DLD1 (cell line): Measurements from ENCODE around the gene PRL.

Experiments used
- in situ Hi-C: cut with HindIII; loops from 2 replicates; pipeline ENCODE4 v1.10.0; 2017; ENCODE audit warnings: low sequenced_read_pairs

PRL gene

DNA sequence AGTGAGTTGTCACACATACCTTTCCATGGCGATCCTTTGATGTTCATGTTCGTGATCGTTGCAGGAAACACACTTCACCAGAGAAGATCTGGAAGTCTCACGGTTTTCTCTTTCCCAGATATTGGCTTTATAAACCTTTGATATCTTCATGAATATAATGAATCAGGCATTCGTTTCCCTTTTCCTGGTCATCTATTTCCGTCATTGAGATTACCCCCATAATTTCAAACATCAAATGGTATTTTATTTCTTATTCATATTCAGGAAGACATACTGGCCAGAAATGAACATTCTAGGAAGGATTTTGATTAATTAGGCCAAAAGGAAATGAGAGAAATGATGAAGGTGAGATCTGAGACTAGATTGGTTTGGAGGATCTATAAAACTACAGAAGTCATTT is at the start of gene PRL:
Gene PRL (minus strand): TSS at position 101 of the 400 bp plus-strand sequence. CDS start 54 bp downstream, at position 47.
- in situ Hi-C loops, result no loop called here

DNA sequence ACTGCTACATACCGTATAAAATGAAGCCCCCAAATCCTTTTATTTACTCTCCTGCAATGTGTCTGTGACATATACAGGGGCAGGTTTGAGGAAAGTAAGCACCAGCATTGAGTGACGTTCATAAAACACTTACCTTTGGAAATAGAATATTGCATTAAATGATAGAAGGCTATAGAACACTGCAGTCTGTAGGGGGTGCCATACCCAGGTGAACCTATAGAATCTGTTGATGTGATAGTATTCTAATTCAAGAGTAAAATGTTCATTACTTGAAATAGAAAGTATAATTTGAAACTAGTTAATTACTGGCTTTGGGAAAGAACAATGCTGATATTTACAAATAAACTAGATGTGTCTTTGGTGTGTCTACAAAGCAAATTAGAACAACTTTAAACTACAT is 47.0 kb upstream of the PRL start:
- in situ Hi-C loops, result no loop called here

DNA sequence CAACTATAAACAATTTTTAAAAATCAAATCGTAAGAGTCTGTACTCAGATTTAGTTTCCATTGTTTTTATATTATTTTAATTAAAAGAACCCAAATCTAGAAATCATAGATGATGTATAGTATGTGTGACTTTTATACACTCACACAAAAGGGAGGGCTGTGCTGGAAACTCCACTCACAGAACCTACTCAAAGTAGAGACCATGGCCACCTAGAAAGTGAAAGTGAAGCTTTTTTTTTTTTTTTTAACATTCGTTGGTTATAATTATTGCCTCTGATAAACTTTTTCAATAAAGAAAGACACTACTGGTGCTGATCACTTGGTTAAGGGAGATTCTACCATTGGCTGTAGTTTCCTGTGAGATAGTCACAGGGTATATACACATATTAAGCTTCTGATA is 37.9 kb upstream of the PRL start:
- in situ Hi-C loops, result no loop called here

DNA sequence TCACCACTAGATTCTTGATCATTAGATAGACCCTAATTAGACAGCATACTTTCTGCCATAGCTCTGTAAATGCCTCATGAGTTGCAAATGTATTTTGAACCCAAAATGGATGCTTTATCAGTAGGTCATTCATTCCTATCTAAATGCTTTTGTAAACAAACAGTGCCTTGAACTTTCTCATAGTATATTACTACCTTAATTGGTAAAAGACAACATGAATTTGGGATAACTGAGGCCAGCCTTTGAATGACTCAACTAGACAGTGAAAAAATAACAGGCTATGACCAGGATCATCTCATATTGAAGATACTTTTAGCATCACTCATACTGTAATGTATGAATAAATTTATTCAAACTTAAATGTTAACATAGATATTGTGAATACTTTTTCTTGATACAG is 37.0 kb upstream of the PRL start:
- in situ Hi-C loops, result no loop called here

DNA sequence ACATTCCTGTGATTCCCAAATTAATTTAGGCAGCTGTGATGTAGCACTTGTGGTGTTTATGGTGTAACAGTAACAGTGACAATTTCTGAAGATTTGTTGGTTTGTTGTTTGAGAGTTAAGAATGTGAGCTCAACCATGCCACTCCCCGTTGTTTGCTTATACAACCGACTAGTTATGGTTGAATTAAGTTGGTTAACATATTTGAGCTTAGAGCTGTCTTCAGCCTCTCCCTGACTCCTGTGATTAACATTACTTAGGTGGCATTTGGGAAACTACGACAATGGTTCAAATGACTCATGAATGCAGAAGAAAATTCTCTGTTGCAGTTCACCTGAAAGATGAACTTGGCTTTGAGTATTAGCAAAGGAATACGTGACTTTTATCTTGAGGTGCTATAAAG is 35.9 kb upstream of the PRL start:
- in situ Hi-C loops, result no loop called here

DNA sequence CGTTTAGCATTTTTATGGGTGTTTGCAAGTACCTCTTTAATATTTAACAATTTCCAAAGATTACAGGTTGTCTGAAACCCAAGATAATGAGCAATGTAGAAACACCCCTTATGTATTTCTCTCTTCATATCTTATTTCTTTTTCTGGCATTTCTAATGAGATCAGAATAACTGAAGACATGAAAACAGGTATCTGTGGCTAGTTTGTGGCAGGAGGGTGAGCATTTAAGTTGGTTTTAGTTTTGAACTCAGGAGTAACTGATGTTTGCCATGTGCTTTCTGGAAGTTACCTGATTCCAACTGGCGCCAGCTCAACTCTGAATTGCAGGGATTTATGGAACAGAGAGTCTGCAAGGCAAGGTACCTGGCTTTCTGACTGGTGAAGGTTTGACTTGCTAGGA is 35.4 kb upstream of the PRL start:
- in situ Hi-C loops, result no loop called here

DNA sequence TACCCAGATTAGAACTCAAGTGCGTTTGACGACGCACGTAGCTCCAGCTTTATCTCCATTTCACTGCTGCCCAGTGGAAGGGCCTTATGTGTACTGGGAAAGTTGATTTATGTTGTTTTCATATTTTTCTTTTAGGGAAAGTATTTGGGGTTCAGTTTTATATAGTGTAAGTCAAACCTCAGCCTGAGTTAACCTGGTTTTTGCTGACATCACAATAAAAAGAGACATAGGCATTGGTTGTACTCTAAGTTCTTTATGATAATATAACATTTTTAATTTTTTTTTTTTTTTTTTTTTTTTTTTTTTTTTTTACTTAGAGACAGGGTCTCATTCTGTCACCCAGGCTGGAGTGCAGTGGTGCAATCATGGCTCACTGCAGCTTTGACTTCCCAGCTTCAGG is 34.1 kb upstream of the PRL start:
- in situ Hi-C loops, result no loop called here

DNA sequence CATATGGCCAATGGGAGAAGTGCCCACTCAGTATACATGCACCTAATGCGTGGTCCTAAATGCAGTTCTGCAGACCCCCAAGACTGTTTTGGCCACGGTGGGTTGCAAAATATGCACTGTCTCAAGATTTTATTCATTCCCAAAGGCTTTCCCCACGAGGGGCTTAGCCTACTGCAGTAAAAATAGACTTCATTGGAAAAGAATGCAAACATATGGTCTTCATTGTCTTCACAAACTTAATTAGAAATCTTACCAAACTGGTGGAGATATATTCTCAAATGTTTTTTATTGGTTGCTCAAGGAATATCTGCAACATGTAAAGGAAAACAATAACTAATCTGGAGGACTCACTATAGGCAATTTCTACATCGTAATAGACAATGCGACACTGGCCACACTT is 31.6 kb upstream of the PRL start:
- in situ Hi-C loops, result no loop called here

DNA sequence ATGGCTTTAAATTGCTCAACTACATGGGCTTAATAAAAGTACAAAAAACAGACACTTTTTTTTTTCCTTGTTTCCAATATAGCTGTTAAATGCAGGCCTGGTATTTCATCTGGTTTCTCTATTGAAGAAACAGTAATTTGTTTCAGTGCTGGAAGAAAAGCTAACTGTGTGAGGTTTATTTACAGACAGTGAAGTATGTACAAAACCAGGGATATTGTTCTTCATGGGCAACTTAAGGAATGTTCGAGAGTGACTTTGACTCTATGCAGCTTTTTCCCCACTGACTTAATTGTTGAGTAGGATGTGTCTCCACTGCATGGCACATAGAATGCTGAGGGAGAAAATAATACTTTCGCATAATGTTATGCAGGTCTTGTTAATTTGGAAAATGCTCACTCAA is 31.0 kb upstream of the PRL start:
- in situ Hi-C loops, result no loop called here

DNA sequence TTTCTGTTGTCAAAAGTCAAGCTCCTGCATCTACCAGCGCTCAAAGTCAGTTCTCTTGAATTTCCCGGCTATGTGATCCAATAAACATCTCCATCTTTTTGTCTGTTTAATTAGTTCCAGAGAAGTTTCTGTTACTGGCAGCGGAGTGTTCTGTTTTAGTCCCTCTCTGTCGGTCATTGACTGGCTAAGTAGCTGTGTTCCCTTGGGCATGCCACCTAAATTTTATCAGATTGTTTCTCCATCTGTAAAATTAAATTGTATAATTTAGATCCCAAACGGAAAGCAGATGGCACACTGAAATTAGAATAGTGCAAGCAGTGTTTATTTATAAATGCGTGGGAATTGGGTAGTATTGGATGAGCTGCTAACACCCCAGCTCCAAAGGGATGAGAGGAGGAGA is 29.7 kb upstream of the PRL start:
- in situ Hi-C loops, result no loop called here

DNA sequence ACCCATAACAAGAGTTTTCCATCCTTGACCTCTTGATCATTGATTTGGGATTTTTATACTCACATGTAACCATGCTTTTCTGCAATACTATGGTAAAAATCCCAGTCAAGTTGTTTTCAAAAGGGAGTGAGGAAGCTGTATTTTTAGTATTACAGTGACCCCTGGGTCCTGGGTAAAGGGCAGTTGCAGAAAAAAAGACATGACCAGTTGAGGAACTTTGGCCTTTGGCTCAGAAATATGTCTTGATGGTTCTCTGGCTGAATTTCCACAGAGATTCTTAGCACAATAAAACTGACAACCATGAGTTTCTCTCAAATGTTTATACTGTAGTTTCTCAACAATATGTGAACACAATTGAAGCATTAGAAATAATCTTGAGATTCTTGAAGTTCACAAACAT is 28.6 kb upstream of the PRL start:
- in situ Hi-C loops, result no loop called here

DNA sequence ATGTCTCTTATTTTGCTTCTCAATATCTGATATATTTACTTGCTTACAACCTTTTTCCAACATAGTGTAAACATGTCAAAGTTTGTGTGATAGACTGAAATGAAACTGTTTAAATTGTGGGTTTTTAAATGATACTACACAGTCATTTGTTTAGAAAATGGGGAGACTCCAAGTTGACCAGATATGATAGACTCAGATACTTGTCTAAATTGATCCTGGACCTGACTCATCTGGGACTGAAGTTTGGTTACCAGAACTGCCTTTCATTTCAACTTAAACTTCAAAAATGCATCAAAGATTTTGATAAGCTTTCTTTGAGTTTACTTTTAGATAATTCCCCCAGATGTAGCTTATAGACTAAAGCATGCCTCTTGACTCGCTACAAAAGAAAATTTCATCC is 27.0 kb upstream of the PRL start:
- in situ Hi-C loops, result no loop called here

DNA sequence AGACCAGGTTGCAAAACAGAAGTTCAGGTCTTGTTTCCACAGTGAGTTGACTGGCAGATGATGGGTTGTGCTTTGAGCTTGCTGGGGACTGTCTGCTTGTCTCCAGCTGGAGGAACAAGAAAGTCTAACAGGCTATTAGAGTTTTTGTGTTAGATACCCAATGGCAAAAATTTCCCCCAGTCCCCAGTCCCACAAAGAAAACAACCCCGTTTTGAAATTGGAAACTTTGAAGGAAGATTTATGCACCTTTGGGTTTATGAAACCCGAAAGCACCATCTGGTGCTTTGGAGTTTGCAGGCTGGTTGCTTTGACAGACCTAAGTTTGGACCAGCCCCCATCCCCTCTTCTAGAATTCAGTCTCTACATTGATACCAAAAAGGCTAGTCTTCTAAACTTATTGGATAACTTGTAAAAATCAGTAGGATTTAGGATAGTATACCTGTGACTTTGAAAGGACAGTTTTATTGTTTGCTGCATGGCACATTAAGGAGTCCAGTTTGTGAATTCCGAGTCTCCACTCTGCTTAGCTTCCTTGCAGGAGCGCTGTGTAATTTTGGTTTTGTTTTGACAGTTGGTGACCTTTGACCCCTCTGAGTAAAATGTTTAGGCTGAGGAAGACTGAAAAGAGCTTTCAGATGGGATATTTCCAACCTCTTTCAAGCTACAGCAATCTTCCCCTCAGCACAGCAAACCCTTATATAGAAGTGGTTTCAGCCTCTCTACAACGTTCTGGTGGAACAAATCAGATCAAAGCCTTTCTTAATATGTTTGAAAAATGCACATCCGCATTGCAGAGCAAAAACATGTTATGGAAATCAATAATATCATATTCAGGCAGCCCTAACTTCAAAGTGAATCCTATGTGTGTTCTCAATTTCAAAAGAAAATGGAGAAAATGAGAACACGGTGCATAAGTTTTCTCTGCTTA is 25.5 kb upstream of the PRL start:
- in situ Hi-C loops, result no loop called here

DNA sequence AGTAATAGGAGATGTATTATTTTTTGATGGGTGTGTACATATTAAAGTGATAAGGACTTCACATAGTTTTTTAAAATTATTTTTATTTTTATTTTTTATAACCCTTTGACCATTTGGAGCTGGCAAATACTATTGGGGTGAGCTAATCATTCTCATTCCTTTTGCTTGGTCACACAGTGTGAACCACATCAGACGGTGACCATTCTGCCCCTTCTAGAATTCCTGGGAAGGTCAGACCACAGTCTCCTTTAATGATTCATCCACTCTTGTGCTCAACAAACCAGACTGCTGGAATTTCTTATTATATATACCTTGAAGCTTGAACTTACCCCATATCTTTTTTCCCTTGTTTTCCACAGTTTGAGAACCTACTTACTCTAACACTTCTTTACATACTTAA is 23.9 kb upstream of the PRL start:
- in situ Hi-C loops, result no loop called here

DNA sequence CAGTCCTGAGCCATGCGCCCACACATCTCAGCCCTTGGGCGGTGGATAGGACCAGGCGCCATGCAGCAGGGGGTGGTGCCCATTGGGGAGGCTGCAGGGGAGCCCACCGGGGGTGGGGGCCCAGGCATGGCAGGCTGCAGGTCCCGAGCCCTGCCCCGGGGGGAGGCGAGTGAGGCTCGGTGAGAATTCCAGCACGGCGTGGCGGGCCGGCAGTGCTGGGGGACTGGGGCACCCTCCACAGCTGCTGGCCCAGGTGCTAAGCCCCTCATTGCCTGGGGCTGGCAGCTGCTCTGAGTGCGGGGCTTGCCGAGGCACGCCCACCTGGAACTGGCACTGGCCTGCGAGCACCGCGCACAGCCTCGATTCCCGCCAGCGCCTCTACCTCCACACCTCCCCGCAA is 21.6 kb upstream of the PRL start:
- in situ Hi-C loops, result no loop called here

DNA sequence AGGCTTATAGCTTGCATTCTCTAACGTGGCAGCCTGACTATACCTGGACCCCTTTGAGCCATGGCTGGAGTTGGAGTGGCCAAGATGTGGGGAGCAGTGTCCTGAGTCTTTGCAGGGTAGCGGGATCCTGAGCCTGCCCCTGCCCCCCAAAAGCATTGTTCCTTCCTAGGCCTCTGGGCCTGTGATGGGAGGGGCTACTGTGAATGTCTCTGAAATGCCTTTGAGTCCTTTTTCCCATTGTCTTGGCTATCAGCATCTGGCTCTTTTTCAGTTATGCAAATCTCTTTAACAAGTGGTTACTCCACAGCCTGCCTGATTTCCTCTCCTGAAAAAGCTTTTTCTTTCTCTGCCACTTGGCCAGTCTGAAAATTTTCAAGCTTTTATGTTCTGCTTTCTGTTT is 17.0 kb upstream of the PRL start:
- in situ Hi-C loops, result no loop called here

DNA sequence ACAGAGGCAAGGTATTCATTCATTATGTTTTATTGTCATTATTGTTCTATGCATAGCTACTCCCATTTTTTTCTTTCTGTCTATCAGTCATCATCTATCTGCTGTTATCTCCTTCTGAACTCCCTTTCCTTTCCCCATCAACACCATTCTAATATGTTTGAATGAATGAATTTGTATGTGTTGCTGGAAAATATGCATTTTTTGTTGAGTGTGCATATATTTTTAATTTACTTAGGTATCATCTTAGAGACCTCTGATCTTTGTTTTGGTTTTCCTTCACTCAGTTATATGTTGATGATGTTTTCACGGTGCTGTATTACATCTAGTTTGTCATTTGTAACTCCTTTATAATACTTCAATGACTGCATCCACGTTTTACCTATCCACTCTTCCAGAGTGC is 12.1 kb upstream of the PRL start:
- in situ Hi-C loops, result no loop called here

DNA sequence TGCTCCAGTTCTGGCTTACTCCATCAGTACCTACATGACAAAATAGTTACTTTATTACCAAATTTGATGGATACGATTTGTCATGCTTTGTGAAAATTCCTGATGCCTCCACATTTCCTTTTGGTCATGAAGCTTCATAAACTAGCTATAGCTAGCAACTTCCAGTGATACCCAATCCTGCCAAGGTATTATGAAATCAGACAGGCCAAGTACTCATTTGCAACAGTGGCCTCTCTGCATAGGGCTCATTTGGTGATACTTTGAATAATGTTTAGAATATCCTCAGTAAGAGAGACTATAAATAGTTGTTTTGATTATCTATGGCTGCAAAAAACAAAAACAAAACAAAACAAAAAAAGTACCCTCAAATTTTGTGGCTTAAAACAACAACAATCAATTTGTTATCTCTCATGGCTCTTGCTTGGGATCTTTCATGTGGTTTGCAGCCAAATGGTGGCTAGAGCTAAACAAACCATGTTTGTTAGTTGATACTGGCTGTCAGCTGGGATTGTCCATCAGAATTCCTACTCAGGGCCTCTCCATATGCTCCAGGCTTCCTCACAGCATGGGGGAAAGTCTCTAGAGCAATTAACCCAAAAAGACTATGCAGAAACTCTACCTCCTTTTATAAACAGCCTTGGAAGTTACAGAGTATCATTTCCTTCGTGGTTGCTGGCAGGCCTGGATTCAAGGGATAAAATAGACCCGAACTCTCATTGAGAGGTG is 10.1 kb upstream of the PRL start:
- in situ Hi-C loops, result no loop called here

DNA sequence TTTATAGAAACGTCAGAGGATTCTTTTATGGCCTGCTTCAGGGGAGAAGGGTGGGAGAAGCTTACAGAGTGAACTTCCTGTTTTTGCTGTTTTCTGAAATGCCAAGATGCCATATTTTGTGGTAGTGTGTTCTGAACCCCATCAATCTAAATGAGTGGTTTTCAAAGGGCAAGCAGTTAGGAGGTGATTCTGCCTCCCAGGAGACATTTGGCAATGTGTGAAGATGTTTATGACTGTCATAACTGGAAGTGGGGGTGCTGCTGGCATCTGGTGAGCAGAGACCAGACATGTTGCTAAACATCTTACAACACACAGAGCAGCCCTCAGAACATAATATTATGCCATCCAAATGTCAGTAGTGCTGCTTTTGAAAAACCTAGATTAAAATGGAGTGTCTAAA is 6.0 kb upstream of the PRL start:
- in situ Hi-C loops, result no loop called here

DNA sequence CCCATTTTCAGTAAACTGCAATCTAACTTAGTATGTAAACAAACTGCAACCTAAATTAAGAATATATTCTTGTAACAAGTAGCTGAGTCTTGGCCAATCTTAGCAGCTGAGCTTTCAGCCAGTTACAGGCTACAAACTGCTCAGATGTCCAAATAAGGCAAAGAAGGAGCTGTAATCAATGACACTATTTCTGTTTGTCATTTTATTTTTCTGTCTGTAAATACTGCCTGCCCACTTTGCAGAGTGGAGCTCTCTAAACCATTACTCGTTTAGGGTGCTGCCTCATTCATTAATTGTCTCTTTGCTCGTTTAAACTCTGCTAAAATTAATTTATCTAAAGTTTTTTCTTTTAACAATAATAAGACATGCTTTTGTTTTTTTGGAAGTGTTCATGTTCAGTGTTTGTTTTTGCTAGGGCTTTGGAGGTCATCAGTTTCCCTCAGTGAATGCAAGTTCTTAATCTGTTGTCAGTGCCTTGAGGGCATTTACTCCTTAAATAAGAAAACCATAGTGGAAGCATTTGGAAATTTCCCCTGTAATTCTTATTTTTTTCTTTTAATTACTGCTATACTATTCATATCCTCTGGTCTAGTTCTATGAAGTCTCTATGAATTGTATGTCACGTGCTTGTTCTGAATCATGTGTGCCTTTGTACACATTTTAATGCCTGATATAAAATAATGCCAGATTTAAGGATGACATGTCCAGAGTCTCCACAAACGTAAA is 3.6 kb upstream of the PRL start:
- in situ Hi-C loops, result no loop called here

DNA sequence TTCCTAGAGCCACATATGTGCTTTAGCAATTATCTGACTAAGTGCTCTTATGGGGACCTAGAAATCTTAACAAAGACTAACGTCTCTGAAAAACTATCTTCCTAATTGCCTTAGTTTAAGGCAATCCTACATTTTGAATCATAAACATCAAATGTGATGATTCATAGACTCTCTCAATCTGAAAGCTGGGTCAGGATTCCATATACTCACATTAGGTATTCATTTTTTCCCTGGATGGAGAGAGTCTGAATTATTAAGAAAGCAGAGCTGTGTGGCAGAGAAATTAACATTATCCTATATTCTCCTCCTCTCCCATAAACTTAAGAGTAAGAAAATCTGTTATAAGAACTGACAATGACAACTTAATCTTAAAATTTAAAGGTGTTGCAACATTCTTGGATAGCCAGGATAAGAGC is 1.6 kb upstream of the PRL start:
- in situ Hi-C loops, result no loop called here

DNA sequence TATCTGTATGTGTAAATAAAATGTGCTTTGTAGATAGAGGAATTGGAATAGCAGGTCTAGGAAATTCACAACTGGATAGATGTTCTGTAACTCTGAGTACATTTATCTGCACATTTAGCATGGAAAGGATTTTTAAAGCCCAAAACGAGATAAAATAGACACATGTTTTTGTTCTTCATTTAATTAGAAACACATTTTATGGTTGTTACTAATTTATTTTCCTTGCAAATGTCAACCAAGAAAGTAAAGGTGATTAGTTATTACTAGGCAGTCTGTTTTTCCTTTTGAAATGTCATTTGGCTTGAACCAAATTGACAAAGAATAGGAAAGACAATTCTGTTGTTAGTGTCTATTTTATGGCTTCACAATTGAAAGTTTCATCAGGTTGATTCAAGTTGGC is 769 bp downstream of the PRL start:
- in situ Hi-C loops, result no loop called here
